A549 (cell line): ENCODE measurements around the gene RSL24D1. TPM values are rescaled to one million over a fixed set of nuclear protein-coding genes. Genes with fewer than 3 reads are reported as not detected.

ENCODE experiments used
- ATAC-seq, 2 experiments: fragments of 200-7000 bp in 1 of 2; fragments of >200 bp in 1 of 2; cut with Nextera tagmentation in 1 of 2; cut with Tn5 transposase in 1 of 2; 3 replicates each; pipeline versions ENCODE4 v1.8.0 to v1.9.1; 2018 to 2020; ENCODE audit warnings: mild to moderate bottlenecking in 1 of 2, moderate library complexity in 1 of 2
- CTCF ChIA-PET: fragments of 300-600 bp; sonication (Branson Sonifier 250); formaldehyde crosslinking; extraction: SDS; loops from one replicate; lab custom pipeline; 2021; ENCODE audit warnings: antibody characterized with exemption, inconsistent platforms; lab: Yijun Ruan, JAX
- POLR2A ChIA-PET: fragments of 350-600 bp; formaldehyde crosslinking; extraction: SDS; loops from one replicate; lab custom pipeline; 2021; ENCODE audit warnings: antibody characterized with exemption, inconsistent platforms; lab: Yijun Ruan, JAX
- DNase-seq, 2 experiments: peaks; one replicate each; pipeline versions ENCODE4 v3.0.0 to v3.0.0-alpha.2; 2011 to 2016; ENCODE audit warnings: low read depth in 1 of 2, low spot score in 1 of 2
- FAIRE-seq: peaks from 2 replicates; lab custom pipeline; 2011; peaks lifted over from hg19 to GRCh38; lab: Jason Lieb, UNC
- H3K27ac ChIP-seq, 2 experiments: fragments of >200 bp; sonication (Bioruptor Twin); formaldehyde crosslinking; 3 replicates each; pipeline ENCODE4 v1.5.1; 2016 to 2017
- H3K4me1 ChIP-seq: fragments of >200 bp; sonication (Bioruptor Twin); formaldehyde crosslinking; 3 replicates; pipeline ENCODE4 v1.6.1; 2016
- H3K4me2 ChIP-seq: fragments of >200 bp; sonication (Bioruptor Twin); formaldehyde crosslinking; 3 replicates; pipeline ENCODE4 v1.6.1; 2016
- H3K4me3 ChIP-seq: fragments of >200 bp; sonication (Bioruptor Twin); formaldehyde crosslinking; 3 replicates; pipeline ENCODE4 v1.5.1; 2016
- H3K9me3 ChIP-seq: fragments of >200 bp; sonication (Bioruptor Twin); formaldehyde crosslinking; 3 replicates; pipeline ENCODE4 v1.6.1; 2016
- BHLHE40 ChIP-seq: IDR thresholded peaks from 2 replicates; pipeline ENCODE4 v1.6.1; 2012; ENCODE audit warnings: low read depth, low read length, inconsistent platforms
- CBX2 ChIP-seq: fragments of 200-600 bp; sonication (generic); IDR thresholded peaks from 2 replicates; pipeline ENCODE4 v1.6.1; 2016; ENCODE audit warnings: low read depth, mild to moderate bottlenecking, borderline replicate concordance
- CBX8 ChIP-seq: fragments of 200-600 bp; sonication (generic); IDR thresholded peaks from 2 replicates; pipeline ENCODE4 v1.6.1; 2016
- EHF ChIP-seq: fragments of 250-450 bp; sonication (Bioruptor Pico); IDR thresholded peaks from 2 replicates; pipeline ENCODE4 v1.5.0; 2020; ENCODE audit warnings: mild to moderate bottlenecking
- EHMT2 ChIP-seq: fragments of 200-600 bp; sonication (generic); IDR thresholded peaks from 2 replicates; pipeline ENCODE4 v1.6.1; 2016; ENCODE audit warnings: antibody characterized with exemption, low read depth, mild to moderate bottlenecking, moderate library complexity
- EP300 ChIP-seq, 2 experiments: fragments of >200 bp; sonication (Bioruptor Twin); formaldehyde crosslinking; IDR thresholded peaks; 2 replicates in 1 of 2; 3 replicates in 1 of 2; pipeline ENCODE4 v1.6.1; 2016 to 2017
- HDAC2 ChIP-seq: fragments of 200-600 bp; sonication (generic); IDR thresholded peaks from 2 replicates; pipeline ENCODE4 v1.6.1; 2016
- HOXA7 ChIP-seq: fragments of 250-450 bp; sonication (Bioruptor Pico); IDR thresholded peaks from 2 replicates; pipeline ENCODE4 v1.5.0; 2020; ENCODE audit warnings: mild to moderate bottlenecking, moderate library complexity
- HOXB5 ChIP-seq: fragments of 250-450 bp; sonication (Bioruptor Pico); IDR thresholded peaks from 2 replicates; pipeline ENCODE4 v1.5.0; 2020; ENCODE audit warnings: mild to moderate bottlenecking, moderate library complexity
- JUNB ChIP-seq: fragments of >200 bp; sonication (Bioruptor Twin); formaldehyde crosslinking; IDR thresholded peaks from 2 replicates; pipeline ENCODE4 v1.6.1; 2016
- KDM1A ChIP-seq: fragments of 200-600 bp; sonication (generic); IDR thresholded peaks from 2 replicates; pipeline ENCODE4 v1.6.1; 2016; ENCODE audit warnings: low read depth, mild to moderate bottlenecking
- KDM5A ChIP-seq: fragments of 200-600 bp; sonication (generic); IDR thresholded peaks from 2 replicates; pipeline ENCODE4 v1.6.1; 2016; ENCODE audit warnings: antibody characterized with exemption, mild to moderate bottlenecking
- MAFK ChIP-seq: fragments of 450-650 bp; IDR thresholded peaks from 2 replicates; pipeline ENCODE4 v1.6.1; 2014; ENCODE audit not compliant: partially characterized antibody
- MYC ChIP-seq: IDR thresholded peaks from 2 replicates; pipeline ENCODE4 v1.6.1; 2012; ENCODE audit warnings: mild to moderate bottlenecking, inconsistent platforms, low read length, improper control_type of control experiment, borderline replicate concordance
- NFE2L2 ChIP-seq: fragments of 150-350 bp; conservative IDR thresholded peaks from 2 replicates; pipeline ENCODE4 v1.6.1; 2014; ENCODE audit warnings: low read length
- NPAS2 ChIP-seq: fragments of 250-450 bp; sonication (Bioruptor Pico); IDR thresholded peaks from 2 replicates; pipeline ENCODE4 v1.8.0; 2022; ENCODE audit warnings: mild to moderate bottlenecking, moderate library complexity, borderline replicate concordance
- POLR2A ChIP-seq: IDR thresholded peaks from 2 replicates; pipeline ENCODE4 v1.6.1; 2012; ENCODE audit warnings: mild to moderate bottlenecking, low read length
- RCOR1 ChIP-seq: fragments of 150-350 bp; IDR thresholded peaks from 2 replicates; pipeline ENCODE4 v1.6.1; 2014; ENCODE audit warnings: antibody characterized with exemption, low read length, low read depth
- SREBF2 ChIP-seq: fragments of 450-650 bp; IDR thresholded peaks from 2 replicates; pipeline ENCODE4 v1.6.1; 2014; ENCODE audit warnings: mild to moderate bottlenecking, moderate library complexity
- TFCP2L1 ChIP-seq: fragments of 250-450 bp; sonication (Bioruptor Pico); IDR thresholded peaks from 2 replicates; pipeline ENCODE4 v1.5.0; 2021; ENCODE audit warnings: mild to moderate bottlenecking
- ZFP36 ChIP-seq: fragments of 450-650 bp; IDR thresholded peaks from 2 replicates; pipeline ENCODE4 v1.6.1; 2014; ENCODE audit warnings: borderline replicate concordance; ENCODE audit not compliant: partially characterized antibody
- ZNF302 ChIP-seq: fragments of 250-450 bp; sonication (Bioruptor Pico); IDR thresholded peaks from 2 replicates; pipeline ENCODE4 v1.9.0; 2021; ENCODE audit warnings: inconsistent platforms, mild to moderate bottlenecking, moderate library complexity
- ZSCAN20 ChIP-seq: fragments of 250-450 bp; sonication (Bioruptor Pico); IDR thresholded peaks from 2 replicates; pipeline ENCODE4 v1.8.0; 2022; ENCODE audit warnings: mild to moderate bottlenecking, moderate library complexity
- WGBS: methylation state at CpG from one replicate; pipeline ENCODE4 v1.1.6; 2017; ENCODE audit errors: missing lambda C conversion rate; 5-methylcytosine and 5-hydroxymethylcytosine counted together
- polyA plus RNA-seq, 4 experiments: library from polyadenylated mRNA; depleted of rRNA in 3 of 4; stranded (reverse); fragments of >200 nt; fragmentation: RNase III in 1 of 4; extraction: RNeasy Plus Mini Kit Qiagen cat#74134 plus additional on column Dnase treatment in 1 of 4; gene quantifications; 2 replicates in 3 of 4; 3 replicates in 1 of 4; pipeline ENCODE4 v1.2.3, GENCODE V29; 2011 to 2017
- TF ChIP-seq, protein P1 (sequence below): fragments of >200 bp; sonication (Bioruptor Twin); formaldehyde crosslinking; IDR thresholded peaks from 2 replicates; pipeline ENCODE4 v1.6.1; 2016
- TF ChIP-seq, protein P2 (sequence below): IDR thresholded peaks from 2 replicates; pipeline ENCODE4 v1.6.1; 2012; ENCODE audit warnings: low read depth, borderline replicate concordance
- TF ChIP-seq, protein P3 (sequence below): fragments of 150-350 bp; IDR thresholded peaks from 2 replicates; pipeline ENCODE4 v1.6.1; 2014; ENCODE audit warnings: low read depth, mild to moderate bottlenecking, low read length
- TF ChIP-seq, protein P4 (sequence below): fragments of >200 bp; sonication (Bioruptor Twin); formaldehyde crosslinking; IDR thresholded peaks from 3 replicates; pipeline ENCODE4 v1.6.1; 2016
- TF ChIP-seq, protein P5 (sequence below): fragments of 250-450 bp; sonication (Bioruptor Pico); IDR thresholded peaks from 2 replicates; pipeline ENCODE4 v1.5.0; 2021; ENCODE audit warnings: mild to moderate bottlenecking, moderate library complexity, borderline replicate concordance
- TF ChIP-seq, protein P6 (sequence below): IDR thresholded peaks from 2 replicates; pipeline ENCODE4 v1.6.1; 2012

Gene RSL24D1
- polyA plus RNA-seq, 2 of the 4 experiments (the other 2 are of a cell fraction), result 104 to 257 TPM

DNA sequence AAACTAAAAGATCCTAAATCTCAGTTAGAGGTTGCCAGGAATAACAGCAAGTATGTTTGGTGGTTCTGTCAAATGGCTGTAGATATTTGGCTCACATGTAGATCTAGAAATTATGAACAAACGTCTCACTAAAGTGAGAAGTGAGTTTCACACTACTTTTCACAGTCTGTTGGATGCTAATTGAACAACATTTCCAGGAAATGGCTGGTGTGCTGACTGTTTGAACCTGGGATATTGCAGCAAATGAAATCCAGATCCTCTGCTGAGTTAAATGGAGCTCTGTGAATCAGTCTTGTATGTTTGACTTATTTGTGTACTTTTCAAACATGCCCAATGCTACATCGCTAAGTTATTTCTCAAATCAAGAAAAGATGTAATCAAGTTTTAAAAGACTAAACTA, 21.3 kb upstream of the RSL24D1 start:
- peak; percentile 80 for FAIRE-seq
- Histone ChIP-seq H3K4me1 (peaks cover 21% of the 10 kb centered on the region), H3K9me3 (no peaks in the 10 kb centered on the region), H3K27ac (no peak overlapping the region), H3K4me3 (no peak overlapping the region), H3K4me2 (0 out of 3 replicates have a peak overlapping the region, but pooled peaks have one; percentile 17)
- 88% methylated on average over 2 of the region's 2 CpGs for WGBS
- no peak for ATAC-seq
- no peak for DNase-seq
- TF ChIP-seq MYC, result no peak
- TF ChIP-seq, protein P1, sequence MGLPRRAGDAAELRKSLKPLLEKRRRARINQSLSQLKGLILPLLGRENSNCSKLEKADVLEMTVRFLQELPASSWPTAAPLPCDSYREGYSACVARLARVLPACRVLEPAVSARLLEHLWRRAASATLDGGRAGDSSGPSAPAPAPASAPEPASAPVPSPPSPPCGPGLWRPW, result no peak
- no peak for TF ChIP-seq NFE2L2
- TF ChIP-seq NPAS2 (CRISPR knock-in tag), result no peak
- no peak for TF ChIP-seq BHLHE40
- TF ChIP-seq HOXB5 (CRISPR knock-in tag), result no peak
- no peak for TF ChIP-seq HDAC2
- TF ChIP-seq RCOR1, result no peak
- no peak for TF ChIP-seq HOXA7
- TF ChIP-seq ZNF302 (CRISPR knock-in tag), result no peak
- ChIA-PET POLR2A (interaction anchor here (1.4 kb wide), 1 partner anchor 21 kb away, joined by 6 read pairs; the partner anchor contains the start of gene RSL24D1), CTCF (interaction anchor here (0.8 to 12.0 kb wide), 20 partner anchors 8 to 426 kb away, joined by 3 to 135 read pairs (median 4); partner anchors contain the start of genes CCPG1 and PIERCE2)

DNA sequence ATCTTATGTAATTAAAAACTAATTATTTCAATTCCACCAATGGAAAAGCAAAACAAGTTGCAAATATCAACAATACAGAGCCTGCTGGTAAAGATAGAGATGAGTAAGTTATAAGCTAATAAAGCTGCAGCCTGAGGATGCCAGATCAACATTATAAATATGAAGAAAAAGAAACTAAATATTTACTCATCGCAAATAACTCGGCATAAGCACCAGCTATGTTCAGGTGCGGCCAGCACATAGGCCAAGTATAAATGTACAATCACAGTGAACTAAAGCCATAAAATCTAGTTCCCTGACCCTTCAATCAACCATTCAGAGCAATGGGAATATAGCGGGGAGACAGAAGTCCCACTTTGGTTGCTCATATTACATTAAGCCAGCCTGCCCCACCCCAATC, 7.7 kb upstream of the RSL24D1 start:
- Histone ChIP-seq H3K9me3 (no peaks in the 10 kb centered on the region), H3K27ac (no peak overlapping the region), H3K4me3 (no peak overlapping the region), H3K4me1 (no peaks in the 10 kb centered on the region), H3K4me2 (no peak overlapping the region)
- CTCF ChIA-PET, result interaction anchor here (0.9 kb wide), 2 partner anchors 14 to 90 kb away, joined by 3 to 5 read pairs; no protein-coding TSS in a partner anchor
- no peak for DNase-seq
- no peak for ATAC-seq
- 55% methylated on average over 4 of the region's 4 CpGs for WGBS
- no peak for FAIRE-seq
- TF ChIP-seq ZSCAN20, result no peak
- TF ChIP-seq EP300 (IDR thresholded peaks at IDR 0.05), result no peak
- TF ChIP-seq, protein P2, sequence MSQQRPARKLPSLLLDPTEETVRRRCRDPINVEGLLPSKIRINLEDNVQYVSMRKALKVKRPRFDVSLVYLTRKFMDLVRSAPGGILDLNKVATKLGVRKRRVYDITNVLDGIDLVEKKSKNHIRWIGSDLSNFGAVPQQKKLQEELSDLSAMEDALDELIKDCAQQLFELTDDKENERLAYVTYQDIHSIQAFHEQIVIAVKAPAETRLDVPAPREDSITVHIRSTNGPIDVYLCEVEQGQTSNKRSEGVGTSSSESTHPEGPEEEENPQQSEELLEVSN, result no peak
- TF ChIP-seq, protein P3, sequence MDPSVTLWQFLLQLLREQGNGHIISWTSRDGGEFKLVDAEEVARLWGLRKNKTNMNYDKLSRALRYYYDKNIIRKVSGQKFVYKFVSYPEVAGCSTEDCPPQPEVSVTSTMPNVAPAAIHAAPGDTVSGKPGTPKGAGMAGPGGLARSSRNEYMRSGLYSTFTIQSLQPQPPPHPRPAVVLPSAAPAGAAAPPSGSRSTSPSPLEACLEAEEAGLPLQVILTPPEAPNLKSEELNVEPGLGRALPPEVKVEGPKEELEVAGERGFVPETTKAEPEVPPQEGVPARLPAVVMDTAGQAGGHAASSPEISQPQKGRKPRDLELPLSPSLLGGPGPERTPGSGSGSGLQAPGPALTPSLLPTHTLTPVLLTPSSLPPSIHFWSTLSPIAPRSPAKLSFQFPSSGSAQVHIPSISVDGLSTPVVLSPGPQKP, result no peak
- POLR2A ChIA-PET, result no interaction called here

DNA sequence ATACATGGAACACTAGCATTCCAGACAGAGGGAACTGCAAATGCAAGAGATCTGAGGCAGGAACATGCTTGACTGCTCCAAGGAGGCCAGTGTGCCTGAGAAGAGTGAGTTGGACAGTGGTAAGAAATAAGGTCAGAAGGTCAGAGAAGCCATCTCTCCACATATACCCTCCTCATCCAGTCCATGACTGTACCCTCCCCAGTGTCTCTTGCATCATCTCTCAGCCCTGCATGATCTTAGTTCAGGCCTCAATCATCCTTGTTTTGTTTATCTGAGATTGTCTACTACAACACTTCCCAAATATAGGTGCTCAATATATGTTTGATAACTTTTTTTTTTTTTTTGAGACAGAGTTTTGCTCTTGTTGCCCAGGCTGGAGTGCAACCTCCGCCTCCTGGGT, 5.5 kb upstream of the RSL24D1 start:
- POLR2A ChIA-PET, result no interaction called here
- Histone ChIP-seq H3K4me3 (no peak overlapping the region), H3K4me2 (no peak overlapping the region), H3K9me3 (no peaks in the 10 kb centered on the region), H3K27ac (no peak overlapping the region), H3K4me1 (peaks cover 9% of the 10 kb centered on the region; the same call in 2 of the 3 replicates)
- no peak for DNase-seq
- no peak for FAIRE-seq
- TF ChIP-seq CBX8, result no peak
- TF ChIP-seq CBX2, result no peak
- no peak for TF ChIP-seq JUNB
- no peak for TF ChIP-seq POLR2A
- no peak for TF ChIP-seq EHMT2
- TF ChIP-seq EHF, result no peak
- TF ChIP-seq ZFP36, result no peak
- TF ChIP-seq SREBF2, result no peak
- TF ChIP-seq TFCP2L1 (CRISPR knock-in tag), result no peak
- TF ChIP-seq MAFK, result no peak
- TF ChIP-seq, protein P4, sequence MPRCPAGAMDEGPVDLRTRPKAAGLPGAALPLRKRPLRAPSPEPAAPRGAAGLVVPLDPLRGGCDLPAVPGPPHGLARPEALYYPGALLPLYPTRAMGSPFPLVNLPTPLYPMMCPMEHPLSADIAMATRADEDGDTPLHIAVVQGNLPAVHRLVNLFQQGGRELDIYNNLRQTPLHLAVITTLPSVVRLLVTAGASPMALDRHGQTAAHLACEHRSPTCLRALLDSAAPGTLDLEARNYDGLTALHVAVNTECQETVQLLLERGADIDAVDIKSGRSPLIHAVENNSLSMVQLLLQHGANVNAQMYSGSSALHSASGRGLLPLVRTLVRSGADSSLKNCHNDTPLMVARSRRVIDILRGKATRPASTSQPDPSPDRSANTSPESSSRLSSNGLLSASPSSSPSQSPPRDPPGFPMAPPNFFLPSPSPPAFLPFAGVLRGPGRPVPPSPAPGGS, result no peak
- TF ChIP-seq, protein P5, sequence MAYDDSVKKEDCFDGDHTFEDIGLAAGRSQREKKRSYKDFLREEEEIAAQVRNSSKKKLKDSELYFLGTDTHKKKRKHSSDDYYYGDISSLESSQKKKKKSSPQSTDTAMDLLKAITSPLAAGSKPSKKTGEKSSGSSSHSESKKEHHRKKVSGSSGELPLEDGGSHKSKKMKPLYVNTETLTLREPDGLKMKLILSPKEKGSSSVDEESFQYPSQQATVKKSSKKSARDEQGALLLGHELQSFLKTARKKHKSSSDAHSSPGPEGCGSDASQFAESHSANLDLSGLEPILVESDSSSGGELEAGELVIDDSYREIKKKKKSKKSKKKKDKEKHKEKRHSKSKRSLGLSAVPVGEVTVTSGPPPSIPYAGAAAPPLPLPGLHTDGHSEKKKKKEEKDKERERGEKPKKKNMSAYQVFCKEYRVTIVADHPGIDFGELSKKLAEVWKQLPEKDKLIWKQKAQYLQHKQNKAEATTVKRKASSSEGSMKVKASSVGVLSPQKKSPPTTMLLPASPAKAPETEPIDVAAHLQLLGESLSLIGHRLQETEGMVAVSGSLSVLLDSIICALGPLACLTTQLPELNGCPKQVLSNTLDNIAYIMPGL (CRISPR knock-in tag), result no peak
- no peak for TF ChIP-seq KDM1A
- no peak for TF ChIP-seq NFE2L2
- TF ChIP-seq, protein P3, result no peak
- TF ChIP-seq KDM5A, result no peak
- TF ChIP-seq, protein P6, sequence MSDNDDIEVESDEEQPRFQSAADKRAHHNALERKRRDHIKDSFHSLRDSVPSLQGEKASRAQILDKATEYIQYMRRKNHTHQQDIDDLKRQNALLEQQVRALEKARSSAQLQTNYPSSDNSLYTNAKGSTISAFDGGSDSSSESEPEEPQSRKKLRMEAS, result no peak
- WGBS, result 100% methylated on average over 1 of the region's 1 CpG
- no peak for ATAC-seq
- CTCF ChIA-PET, result interaction anchor here (0.6 to 1.0 kb wide), 2 partner anchors 15 to 1240 kb away, joined by 3 to 5 read pairs; no protein-coding TSS in a partner anchor
